ENCODE measurements around the gene ECM1. TPM values are rescaled to one million over a fixed set of nuclear protein-coding genes. Genes with fewer than 3 reads are reported as not detected.

The ECM1 gene
- total and polyA plus RNA-seq, 2 experiments from 2014 or later: 0.74 to 1.1 TPM

DNA sequence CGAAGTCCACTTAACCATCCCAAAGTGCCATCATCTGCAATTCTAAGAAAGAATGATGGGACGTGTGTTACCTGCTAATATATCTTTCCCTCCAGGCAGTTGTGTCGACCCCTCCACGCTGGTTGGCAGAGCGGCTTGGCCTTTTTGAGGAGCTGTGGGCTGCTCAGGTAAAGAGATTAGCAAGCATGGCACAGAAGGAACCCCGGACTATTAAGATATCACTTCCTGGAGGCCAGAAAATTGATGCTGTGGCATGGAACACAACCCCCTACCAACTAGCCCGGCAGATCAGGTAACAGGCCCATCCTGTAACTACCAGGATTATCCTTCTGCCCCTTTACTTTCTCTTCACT, 20.2 kb upstream of the ECM1 start (continued):
- TF ChIP-seq REST (IDR thresholded peaks at IDR 0.05; ENCODE audit: unreplicated experiment): no peak
- no peak for TF ChIP-seq POLR2AphosphoS5 (IDR thresholded peaks at IDR 0.05; ENCODE audit: low read depth)
- no peak for TF ChIP-seq EZH2phosphoT487 (IDR thresholded peaks at IDR 0.05; ENCODE audit: unreplicated experiment)
- TF ChIP-seq NANOG (IDR thresholded peaks at IDR 0.05; ENCODE audit: borderline replicate concordance): no peak

- no peak overlapping the region for H3K4me3 Mint-ChIP-seq
- Histone ChIP-seq H2AFZ (no peak overlapping the region), H3K4me2 (no peak overlapping the region), H3K36me3 (ENCODE audit: insufficient read depth) (peaks cover 28% of the 10 kb centered on the region), H4K20me1 (replicated peaks; ENCODE audit: insufficient read depth) (no peaks in the 10 kb centered on the region), H3K4me3 (no peak overlapping the region), H3K9me2 (ENCODE audit: insufficient read depth) (no peaks in the 10 kb centered on the region), H3K4me1 (ENCODE audit: insufficient read depth) (peaks cover under 1% of the 10 kb centered on the region; the same call in 1 of the 2 replicates), H3K27me3 (ENCODE audit: insufficient read depth) (no peaks in the 10 kb centered on the region), H3F3A (replicated peaks; ENCODE audit: low read depth) (peaks cover 8% of the 10 kb centered on the region; the same call in 1 of the 2 replicates), H3K27ac (ENCODE audit: low read depth) (no peak overlapping the region), H3K79me2 (replicated peaks; ENCODE audit: insufficient read depth) (peaks cover 6% of the 10 kb centered on the region)
- peaks cover 73% of the 10 kb centered on the region for H3K36me3 Mint-ChIP-seq (ENCODE audit: low read depth)
- H3K27me3 Mint-ChIP-seq (ENCODE audit: insufficient read depth, low read depth, poor library complexity): peaks cover 5% of the 10 kb centered on the region
- H3K9me3 Mint-ChIP-seq: no peaks in the 10 kb centered on the region; the same call in 2 of the 3 replicates
- H3K27ac Mint-ChIP-seq: no peak overlapping the region
- H3K4me1 Mint-ChIP-seq: peaks cover 3% of the 10 kb centered on the region; the same call in 2 of the 3 replicates
- no peak for DNase-seq (ENCODE audit: low spot score)
- no peak for ATAC-seq
- TF ChIP-seq REST (IDR thresholded peaks at IDR 0.05; ENCODE audit: unreplicated experiment): no peak
- TF ChIP-seq ZNF114 (CRISPR knock-in tag; IDR thresholded peaks at IDR 0.05): no peak
- no peak for TF ChIP-seq JUNB (IDR thresholded peaks at IDR 0.05; ENCODE audit: unreplicated experiment)
- no peak for TF ChIP-seq NANOG (IDR thresholded peaks at IDR 0.05; ENCODE audit: borderline replicate concordance)
- no peak for TF ChIP-seq POLR2AphosphoS5 (IDR thresholded peaks at IDR 0.05; ENCODE audit: low read depth)
- no peak for TF ChIP-seq ZNF331 (CRISPR knock-in tag; IDR thresholded peaks at IDR 0.05; ENCODE audit: low read depth)
- TF ChIP-seq, protein P1, sequence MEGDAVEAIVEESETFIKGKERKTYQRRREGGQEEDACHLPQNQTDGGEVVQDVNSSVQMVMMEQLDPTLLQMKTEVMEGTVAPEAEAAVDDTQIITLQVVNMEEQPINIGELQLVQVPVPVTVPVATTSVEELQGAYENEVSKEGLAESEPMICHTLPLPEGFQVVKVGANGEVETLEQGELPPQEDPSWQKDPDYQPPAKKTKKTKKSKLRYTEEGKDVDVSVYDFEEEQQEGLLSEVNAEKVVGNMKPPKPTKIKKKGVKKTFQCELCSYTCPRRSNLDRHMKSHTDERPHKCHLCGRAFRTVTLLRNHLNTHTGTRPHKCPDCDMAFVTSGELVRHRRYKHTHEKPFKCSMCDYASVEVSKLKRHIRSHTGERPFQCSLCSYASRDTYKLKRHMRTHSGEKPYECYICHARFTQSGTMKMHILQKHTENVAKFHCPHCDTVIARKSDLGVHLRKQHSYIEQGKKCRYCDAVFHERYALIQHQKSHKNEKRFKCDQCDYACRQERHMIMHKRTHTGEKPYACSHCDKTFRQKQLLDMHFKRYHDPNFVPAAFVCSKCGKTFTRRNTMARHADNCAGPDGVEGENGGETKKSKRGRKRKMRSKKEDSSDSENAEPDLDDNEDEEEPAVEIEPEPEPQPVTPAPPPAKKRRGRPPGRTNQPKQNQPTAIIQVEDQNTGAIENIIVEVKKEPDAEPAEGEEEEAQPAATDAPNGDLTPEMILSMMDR (conservative IDR thresholded peaks at IDR 0.05; ENCODE audit: low read depth in 2 of 2): no peak
- no peak for TF ChIP-seq EZH2 (IDR thresholded peaks at IDR 0.05; ENCODE audit: low read depth, unreplicated experiment)
These were observed 14.7 kb upstream of the ECM1 start for GRCh38 chr1:150493175-150493574.
